Ectodermal cell (in vitro differentiated cells): ENCODE results near the gene MAGI2.
"Not testable (repeated sequence)": the region's sequence is repeated elsewhere in the genome, so short reads cannot be mapped to it uniquely, and the experiment has no call there.

Experiments
- H3K27ac ChIP-seq: 2 replicates; pipeline ENCODE4 v1.7.0; 2013; ENCODE audit warnings: mild to moderate bottlenecking, low read depth, low read length; ENCODE audit not compliant: insufficient read depth, poor library complexity, severe bottlenecking
- H3K27me3 ChIP-seq: 2 replicates; pipeline ENCODE4 v1.7.0; 2013; ENCODE audit warnings: mild to moderate bottlenecking, low read length; ENCODE audit not compliant: insufficient read depth, control insufficient read depth, poor library complexity, severe bottlenecking
- H3K36me3 ChIP-seq: one replicate; pipeline ENCODE4 v1.7.0; 2013; ENCODE audit warnings: low read length; ENCODE audit not compliant: control insufficient read depth, insufficient read depth
- H3K4me1 ChIP-seq: one replicate; pipeline ENCODE4 v1.7.0; 2013; ENCODE audit warnings: low read length; ENCODE audit not compliant: control insufficient read depth, insufficient read depth
- H3K4me3 ChIP-seq: 2 replicates; pipeline ENCODE4 v1.7.0; 2013; ENCODE audit warnings: low read depth, low read length, control low read depth; ENCODE audit not compliant: insufficient read depth
- H3K9me3 ChIP-seq: 2 replicates; pipeline ENCODE4 v1.7.0; 2013; ENCODE audit warnings: mild to moderate bottlenecking, low read length, moderate library complexity; ENCODE audit not compliant: control insufficient read depth
- WGBS, 2 experiments: methylation state at CpG; one replicate each; pipeline ENCODE4 v1.1.7; 2013; ENCODE audit warnings: missing lambda C conversion rate in 2 of 2; 5-methylcytosine and 5-hydroxymethylcytosine counted together

MAGI2 gene

GRCh38 chr7:78326189-78326588 is 1127.3 kb downstream of the MAGI2 start:
- H3K27ac ChIP-seq: no peak overlapping the region

GRCh38 chr7:78323118-78323517 is 1130.3 kb downstream of the MAGI2 start:
- WGBS, 2 experiments: 80% methylated on average over 1 of the region's 1 CpG
- Histone ChIP-seq H3K4me1 (no peaks in the 10 kb centered on the region), H3K27me3 (no peaks in the 10 kb centered on the region), H3K9me3 (no peaks in the 10 kb centered on the region), H3K36me3 (no peaks in the 10 kb centered on the region), H3K4me3 (no peak overlapping the region), H3K27ac (no peak overlapping the region)

More at GRCh38 chr7:78326189-78326588, 1127.3 kb downstream of the MAGI2 start:
- H3K36me3 ChIP-seq: no peaks in the 10 kb centered on the region
- no peaks in the 10 kb centered on the region for H3K4me1 ChIP-seq
- 90 to 92% methylated on average over 1 to 2 of the region's 2 CpGs for WGBS, 2 experiments
- no peaks in the 10 kb centered on the region for H3K9me3 ChIP-seq
- no peaks in the 10 kb centered on the region for H3K27me3 ChIP-seq
- H3K4me3 ChIP-seq: no peak overlapping the region

- not testable (repeated sequence) for H3K4me3 ChIP-seq, H3K4me1 ChIP-seq, H3K27ac ChIP-seq, H3K36me3 ChIP-seq, H3K27me3 ChIP-seq, H3K9me3 ChIP-seq
- 92 to 98% methylated on average over 5 of the region's 5 CpGs for WGBS, 2 experiments
Observed at GRCh38 chr7:78322231-78322630, 1131.2 kb downstream of the MAGI2 start.

- WGBS, 2 experiments: 94 to 96% methylated on average over 12 of the region's 12 CpGs
- Histone ChIP-seq H3K27ac (no peak overlapping the region), H3K4me1 (no peaks in the 10 kb centered on the region), H3K4me3 (no peak overlapping the region), H3K27me3 (no peaks in the 10 kb centered on the region), H3K9me3 (no peaks in the 10 kb centered on the region), H3K36me3 (no peaks in the 10 kb centered on the region)
Observed at GRCh38 chr7:78317371-78317770, 1136.1 kb downstream of the MAGI2 start.

GRCh38 chr7:78316110-78316509 is 1137.4 kb downstream of the MAGI2 start:
- no peaks in the 10 kb centered on the region for H3K4me1 ChIP-seq
- no peaks in the 10 kb centered on the region for H3K36me3 ChIP-seq
- H3K27ac ChIP-seq: no peak overlapping the region
- H3K4me3 ChIP-seq: no peak overlapping the region
- no peaks in the 10 kb centered on the region for H3K9me3 ChIP-seq
- no peaks in the 10 kb centered on the region for H3K27me3 ChIP-seq

DNA sequence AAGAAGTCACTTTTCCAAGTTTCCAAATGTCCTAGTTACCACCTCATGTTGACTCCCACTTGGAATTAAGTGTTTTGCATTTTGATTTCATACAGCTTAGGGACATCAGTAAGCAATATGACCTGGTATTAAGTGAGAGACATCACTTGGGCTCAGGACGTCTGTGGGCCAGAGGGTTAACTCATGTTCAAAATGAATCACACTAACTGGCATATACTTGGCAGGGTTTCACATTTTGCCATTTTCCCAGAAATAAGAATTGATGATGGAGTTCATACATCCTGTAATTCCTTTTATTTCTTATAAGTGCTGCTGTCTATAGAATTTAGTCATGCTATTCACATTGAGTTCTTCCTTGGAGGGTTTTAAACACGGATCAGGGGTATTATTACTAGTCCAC is 1138.3 kb downstream of the MAGI2 start:
- no peaks in the 10 kb centered on the region for H3K9me3 ChIP-seq
- H3K27me3 ChIP-seq: no peaks in the 10 kb centered on the region
- H3K4me1 ChIP-seq: no peaks in the 10 kb centered on the region
- no peak overlapping the region for H3K4me3 ChIP-seq
- H3K36me3 ChIP-seq: no peaks in the 10 kb centered on the region
- no peak overlapping the region for H3K27ac ChIP-seq
- WGBS, 2 experiments: 91 to 94% methylated on average over 2 of the region's 2 CpGs

- no peaks in the 10 kb centered on the region for H3K4me1 ChIP-seq
- H3K27ac ChIP-seq: no peak overlapping the region
- H3K9me3 ChIP-seq: no peaks in the 10 kb centered on the region
- H3K27me3 ChIP-seq: no peaks in the 10 kb centered on the region
- H3K36me3 ChIP-seq: no peaks in the 10 kb centered on the region
- 97% methylated on average over 2 of the region's 2 CpGs for WGBS, 2 experiments
- H3K4me3 ChIP-seq: no peak overlapping the region
Observed at GRCh38 chr7:78311181-78311580, 1142.3 kb downstream of the MAGI2 start.

GRCh38 chr7:78307892-78308291 is 1145.6 kb downstream of the MAGI2 start:
- Histone ChIP-seq H3K27ac (no peak overlapping the region), H3K9me3 (no peaks in the 10 kb centered on the region), H3K36me3 (no peaks in the 10 kb centered on the region), H3K4me1 (no peaks in the 10 kb centered on the region), H3K4me3 (no peak overlapping the region), H3K27me3 (no peaks in the 10 kb centered on the region)

- H3K4me3 ChIP-seq: no peak overlapping the region
- no peak overlapping the region for H3K27ac ChIP-seq
- no peaks in the 10 kb centered on the region for H3K9me3 ChIP-seq
- H3K36me3 ChIP-seq: no peaks in the 10 kb centered on the region
- no peaks in the 10 kb centered on the region for H3K27me3 ChIP-seq
- 86 to 100% methylated on average over 1 of the region's 1 CpG for WGBS, 2 experiments
- no peaks in the 10 kb centered on the region for H3K4me1 ChIP-seq
Observed at GRCh38 chr7:78306634-78307033, 1146.8 kb downstream of the MAGI2 start.

- no peaks in the 10 kb centered on the region for H3K4me1 ChIP-seq
- no peak overlapping the region for H3K4me3 ChIP-seq
- H3K27ac ChIP-seq: no peak overlapping the region
- no peaks in the 10 kb centered on the region for H3K36me3 ChIP-seq
- H3K27me3 ChIP-seq: no peaks in the 10 kb centered on the region
- WGBS, 2 experiments: 86 to 88% methylated on average over 3 of the region's 3 CpGs
- H3K9me3 ChIP-seq: no peaks in the 10 kb centered on the region
Observed at GRCh38 chr7:78301407-78301806, 1152.1 kb downstream of the MAGI2 start.

GRCh38 chr7:78299088-78299487 is 1154.4 kb downstream of the MAGI2 start:
- Histone ChIP-seq H3K27me3 (no peaks in the 10 kb centered on the region), H3K27ac (no peak overlapping the region), H3K36me3 (no peaks in the 10 kb centered on the region), H3K4me3 (no peak overlapping the region), H3K9me3 (no peaks in the 10 kb centered on the region), H3K4me1 (no peaks in the 10 kb centered on the region)
- WGBS, 2 experiments: 80 to 91% methylated on average over 3 to 5 of the region's 5 CpGs
